OCI-LY7 (cell line): Measurements from ENCODE around the gene DDX54.

Source experiments
- CTCF ChIP-seq: fragments of 200-600 bp; sonication (generic); conservative IDR thresholded peaks from 2 replicates; pipeline ENCODE4 v1.5.1; 2014; ENCODE audit warnings: mild to moderate bottlenecking, antibody characterized with exemption, low read length, moderate library complexity, mixed read lengths
- EZH2phosphoT487 ChIP-seq: fragments of 200-600 bp; sonication (generic); IDR thresholded peaks from 2 replicates; pipeline ENCODE4 v1.6.1; 2018; ENCODE audit warnings: low read depth, borderline replicate concordance, mild to moderate bottlenecking, mixed run types, antibody characterized with exemption, low read length, moderate library complexity, mixed read lengths

- TF ChIP-seq CTCF (peak; percentile 78), EZH2phosphoT487 (no peak)
Measured at GRCh38 chr12:113135178-113136127, 49.8 kb downstream of the DDX54 start, which contains the start of gene RASAL1.
